A673 (cell line): Measurements from ENCODE around the gene CACNA2D4.

Experiments used
- CTCF ChIP-seq: fragments of 300-800, 200-600 bp; sonication (generic); conservative IDR thresholded peaks from 2 replicates; pipeline ENCODE4 v1.5.1; 2017; ENCODE audit warnings: low read depth, mild to moderate bottlenecking, antibody characterized with exemption, low read length, moderate library complexity, mixed read lengths
- EZH2 ChIP-seq: fragments of 200-600 bp; sonication (generic); IDR thresholded peaks from 2 replicates; pipeline ENCODE4 v1.6.1; 2017; ENCODE audit warnings: borderline replicate concordance, low read depth, mild to moderate bottlenecking, mixed read lengths, antibody characterized with exemption, low read length; ENCODE audit not compliant: poor library complexity, severe bottlenecking

GRCh38 chr12:1842905-1843640, 75.4 kb downstream of the CACNA2D4 start:
- TF ChIP-seq CTCF, result no peak
- no peak for TF ChIP-seq EZH2
